H1 (cell line): ENCODE data around the gene KIF26B. TPM values are rescaled to one million over a fixed set of nuclear protein-coding genes. Genes with fewer than 3 reads are reported as not detected.

Source experiments
- CHD2 ChIP-seq: IDR thresholded peaks from 2 replicates; pipeline ENCODE4 v1.6.1; 2012; ENCODE audit warnings: low read length, improper control_type of control experiment
- EP300 ChIP-seq, 2 experiments: IDR thresholded peaks; 1 replicate in 1 of 2; 2 replicates in 1 of 2; pipeline ENCODE4 v1.6.1; 2011 to 2012; ENCODE audit warnings: low read depth in 2 of 2, low read length in 2 of 2, mild to moderate bottlenecking in 2 of 2, borderline replicate concordance in 1 of 2, inconsistent platforms in 1 of 2, moderate library complexity in 1 of 2
- HDAC2 ChIP-seq, 2 experiments: fragments of 300-600 bp in 1 of 2; sonication (generic) in 1 of 2; IDR thresholded peaks; 2 replicates each; pipeline ENCODE4 v1.6.1; 2011 to 2012; ENCODE audit warnings: low read depth in 2 of 2, low read length in 2 of 2, mild to moderate bottlenecking in 2 of 2, moderate library complexity in 2 of 2, borderline replicate concordance in 1 of 2, inconsistent platforms in 1 of 2
- TEAD4 ChIP-seq: IDR thresholded peaks from 2 replicates; pipeline ENCODE4 v1.6.1; 2012; ENCODE audit warnings: low read depth, low read length, inconsistent platforms, mixed read lengths
- ZNF274 ChIP-seq: IDR thresholded peaks from 2 replicates; pipeline ENCODE4 v1.7.0; 2012; ENCODE audit warnings: low read length, borderline replicate concordance; ENCODE audit errors: extremely low read depth
- polyA plus RNA-seq, 7 experiments: library from polyadenylated mRNA; depleted of rRNA in 3 of 7; stranded (reverse) in 5 of 7; unstranded in 2 of 7; fragments of >200 nt in 5 of 7; fragments of 200-250 nt in 2 of 7; gene quantifications; 1 replicate in 5 of 7; 2 replicates in 1 of 7; 4 replicates in 1 of 7; pipeline versions ENCODE4 v1.2.1 to v1.2.3, GENCODE V29; 2011 to 2013; ENCODE audit warnings: missing spikeins in 2 of 7, mixed read lengths in 2 of 7
- total RNA-seq: library from RNA; stranded (reverse); fragmentation: NEBNext Ultra II Directional; extraction: Animal tissue kit (Norgen Biotek cat#: 25700); gene quantifications from 2 replicates; pipeline ENCODE4 v1.2.1, GENCODE V29; 2021

Gene KIF26B
- total and polyA plus RNA-seq, 2 of the 8 experiments (the other 6 are each of a cell fraction or from before 2014, with no cell fraction given): 0.06 to 0.28 TPM

- TF ChIP-seq HDAC2 (IDR thresholded peaks at IDR 0.05; ENCODE audit: borderline replicate concordance in 1 of 2, low read depth in 2 of 2, low read length in 2 of 2): no peak
- no peak for TF ChIP-seq EP300 (IDR thresholded peaks at IDR 0.05; ENCODE audit: borderline replicate concordance in 1 of 2, low read depth in 2 of 2, low read length in 2 of 2)
- no peak for TF ChIP-seq ZNF274
- no peak for TF ChIP-seq CHD2
- no peak for TF ChIP-seq TEAD4
Measured at GRCh38 chr1:245407983-245408382, 253.2 kb downstream of the KIF26B start (continued).
